ENCODE data around the gene WDR45B. TPM values are rescaled to one million over a fixed set of nuclear protein-coding genes. Genes with fewer than 3 reads are reported as not detected.

Gene WDR45B
- total RNA-seq, 2 donors from 2014 or later = 66.0 to 204 TPM

- peak overlapping the region; percentile 36 for H3K27ac Mint-ChIP-seq
- no peak for ATAC-seq (replicated peaks)
- peaks cover 10% of the 10 kb centered on the region for H3K4me1 Mint-ChIP-seq
- no peaks in the 10 kb centered on the region for H3K27me3 Mint-ChIP-seq
- no peak overlapping the region for H3K4me3 Mint-ChIP-seq
- H3K9me3 Mint-ChIP-seq = no peaks in the 10 kb centered on the region
- H3K36me3 Mint-ChIP-seq (ENCODE audit: low read depth) = no peaks in the 10 kb centered on the region
Observed at GRCh38 chr17:82667668-82668000, 19.4 kb upstream of the WDR45B start.

GRCh38 chr17:82666931-82667667 lies 18.9 kb upstream of the WDR45B start:
- no peak for ATAC-seq (replicated peaks)
- Mint-ChIP-seq H3K4me1 (peaks cover 10% of the 10 kb centered on the region), H3K4me3 (no peak overlapping the region), H3K9me3 (no peaks in the 10 kb centered on the region), H3K27me3 (no peaks in the 10 kb centered on the region), H3K36me3 (ENCODE audit: low read depth) (no peaks in the 10 kb centered on the region), H3K27ac (no peak overlapping the region)

GRCh38 chr17:82665891-82666290 lies 17.6 kb upstream of the WDR45B start:
- Mint-ChIP-seq H3K9me3 (no peaks in the 10 kb centered on the region), H3K4me3 (no peak overlapping the region), H3K27me3 (no peaks in the 10 kb centered on the region), H3K4me1 (peaks cover 5% of the 10 kb centered on the region), H3K36me3 (ENCODE audit: low read depth) (no peaks in the 10 kb centered on the region), H3K27ac (no peak overlapping the region)
- ATAC-seq (replicated peaks) = no peak

- H3K4me3 Mint-ChIP-seq = no peak overlapping the region
- no peaks in the 10 kb centered on the region for H3K36me3 Mint-ChIP-seq (ENCODE audit: low read depth)
- no peak for ATAC-seq (replicated peaks)
- no peaks in the 10 kb centered on the region for H3K9me3 Mint-ChIP-seq
- H3K27me3 Mint-ChIP-seq = no peaks in the 10 kb centered on the region
- H3K27ac Mint-ChIP-seq = no peak overlapping the region
- H3K4me1 Mint-ChIP-seq = peaks cover 5% of the 10 kb centered on the region
Observed at GRCh38 chr17:82665217-82665616, 17.0 kb upstream of the WDR45B start.

GRCh38 chr17:82664701-82665182 lies 16.5 kb upstream of the WDR45B start:
- peaks cover 5% of the 10 kb centered on the region for H3K4me1 Mint-ChIP-seq
- no peaks in the 10 kb centered on the region for H3K9me3 Mint-ChIP-seq
- no peaks in the 10 kb centered on the region for H3K27me3 Mint-ChIP-seq
- no peak for ATAC-seq (replicated peaks)
- no peak overlapping the region for H3K4me3 Mint-ChIP-seq
- no peak overlapping the region for H3K27ac Mint-ChIP-seq
- no peaks in the 10 kb centered on the region for H3K36me3 Mint-ChIP-seq (ENCODE audit: low read depth)

GRCh38 chr17:82664276-82664575 lies 16.0 kb upstream of the WDR45B start:
- H3K27me3 Mint-ChIP-seq = no peaks in the 10 kb centered on the region
- H3K4me3 Mint-ChIP-seq = no peak overlapping the region
- peaks cover 5% of the 10 kb centered on the region for H3K4me1 Mint-ChIP-seq
- no peak for ATAC-seq (replicated peaks)
- no peaks in the 10 kb centered on the region for H3K36me3 Mint-ChIP-seq (ENCODE audit: low read depth)
- H3K27ac Mint-ChIP-seq = no peak overlapping the region
- H3K9me3 Mint-ChIP-seq = no peaks in the 10 kb centered on the region

GRCh38 chr17:82663381-82664275 lies 15.4 kb upstream of the WDR45B start:
- no peak overlapping the region for H3K4me3 Mint-ChIP-seq
- ATAC-seq (replicated peaks) = no peak
- H3K4me1 Mint-ChIP-seq = peaks cover 4% of the 10 kb centered on the region

GRCh38 chr17:82662711-82663261 lies 14.5 kb upstream of the WDR45B start:
- H3K27me3 Mint-ChIP-seq = no peaks in the 10 kb centered on the region
- H3K27ac Mint-ChIP-seq = no peak overlapping the region
- no peaks in the 10 kb centered on the region for H3K4me1 Mint-ChIP-seq
- no peak for ATAC-seq (replicated peaks)
- H3K36me3 Mint-ChIP-seq (ENCODE audit: low read depth) = no peaks in the 10 kb centered on the region
- H3K9me3 Mint-ChIP-seq = no peaks in the 10 kb centered on the region
- H3K4me3 Mint-ChIP-seq = no peak overlapping the region

More at GRCh38 chr17:82663381-82664275, 15.4 kb upstream of the WDR45B start:
- Mint-ChIP-seq H3K9me3 (no peaks in the 10 kb centered on the region), H3K27ac (no peak overlapping the region), H3K36me3 (ENCODE audit: low read depth) (no peaks in the 10 kb centered on the region), H3K27me3 (no peaks in the 10 kb centered on the region)

GRCh38 chr17:82661717-82662683 lies 13.8 kb upstream of the WDR45B start:
- ATAC-seq (replicated peaks) = no peak
- Mint-ChIP-seq H3K36me3 (ENCODE audit: low read depth) (no peaks in the 10 kb centered on the region), H3K27me3 (no peaks in the 10 kb centered on the region), H3K27ac (no peak overlapping the region), H3K4me3 (no peak overlapping the region), H3K4me1 (no peaks in the 10 kb centered on the region), H3K9me3 (no peaks in the 10 kb centered on the region)

- Mint-ChIP-seq H3K27me3 (no peaks in the 10 kb centered on the region), H3K27ac (no peak overlapping the region), H3K4me3 (no peak overlapping the region), H3K4me1 (no peaks in the 10 kb centered on the region), H3K36me3 (ENCODE audit: low read depth) (no peaks in the 10 kb centered on the region), H3K9me3 (no peaks in the 10 kb centered on the region)
- ATAC-seq (replicated peaks) = no peak
Observed at GRCh38 chr17:82659886-82660285, 11.6 kb upstream of the WDR45B start.

GRCh38 chr17:82658796-82659452 lies 10.7 kb upstream of the WDR45B start:
- Mint-ChIP-seq H3K4me1 (no peaks in the 10 kb centered on the region), H3K27me3 (no peaks in the 10 kb centered on the region), H3K9me3 (no peaks in the 10 kb centered on the region), H3K4me3 (no peak overlapping the region), H3K27ac (no peak overlapping the region), H3K36me3 (ENCODE audit: low read depth) (no peaks in the 10 kb centered on the region)
- no peak for ATAC-seq (replicated peaks)

- Mint-ChIP-seq H3K4me3 (no peak overlapping the region), H3K4me1 (no peaks in the 10 kb centered on the region), H3K27ac (no peak overlapping the region), H3K9me3 (no peaks in the 10 kb centered on the region), H3K36me3 (ENCODE audit: low read depth) (no peaks in the 10 kb centered on the region), H3K27me3 (no peaks in the 10 kb centered on the region)
- no peak for ATAC-seq (replicated peaks)
Observed at GRCh38 chr17:82658331-82658730, 10.1 kb upstream of the WDR45B start.

- Mint-ChIP-seq H3K27me3 (no peaks in the 10 kb centered on the region), H3K4me1 (no peaks in the 10 kb centered on the region), H3K36me3 (ENCODE audit: low read depth) (no peaks in the 10 kb centered on the region), H3K9me3 (no peaks in the 10 kb centered on the region), H3K27ac (no peak overlapping the region), H3K4me3 (no peak overlapping the region)
- ATAC-seq (replicated peaks) = no peak
Observed at GRCh38 chr17:82657926-82658325, 9.7 kb upstream of the WDR45B start.

GRCh38 chr17:82656266-82656665 lies 8.0 kb upstream of the WDR45B start:
- Mint-ChIP-seq H3K4me3 (no peak overlapping the region), H3K27ac (no peak overlapping the region), H3K36me3 (ENCODE audit: low read depth) (no peaks in the 10 kb centered on the region), H3K9me3 (no peaks in the 10 kb centered on the region), H3K4me1 (no peaks in the 10 kb centered on the region), H3K27me3 (no peaks in the 10 kb centered on the region)
- ATAC-seq (replicated peaks) = no peak
